Measurements from ENCODE around the gene ZNF436. TPM values are rescaled to one million over a fixed set of nuclear protein-coding genes. Genes with fewer than 3 reads are reported as not detected.
"Not testable (repeated sequence)": the region's sequence is repeated elsewhere in the genome, so short reads cannot be mapped to it uniquely, and the experiment has no call there.

ZNF436 gene
- total RNA-seq, 2 donors from 2014 or later: 7.1 to 13.9 TPM

GRCh38 chr1:23330846-23331245, 38.8 kb downstream of the ZNF436 start:
- no peak overlapping the region for H3K9ac ChIP-seq (ENCODE audit: low read depth in 2 of 2, low read length in 2 of 2)
- DNase-seq: no peak
- peaks cover 22% of the 10 kb centered on the region for H3K36me3 ChIP-seq
- TF ChIP-seq CTCF (IDR thresholded peaks at IDR 0.05): no peak
- H3K4me1 ChIP-seq: no peaks in the 10 kb centered on the region
- H3K27me3 ChIP-seq: no peaks in the 10 kb centered on the region
- H3K4me3 ChIP-seq: no peak overlapping the region
- no peak overlapping the region for H3K27ac ChIP-seq
- intact Hi-C loops (cut with DNase I): no loop called here
- no peaks in the 10 kb centered on the region for H3K9me3 ChIP-seq

GRCh38 chr1:23325393-23325792, 44.2 kb downstream of the ZNF436 start:
- Histone ChIP-seq H3K4me3 (no peak overlapping the region), H3K9me3 (no peaks in the 10 kb centered on the region), H3K27me3 (no peaks in the 10 kb centered on the region), H3K27ac (no peak overlapping the region), H3K36me3 (peaks cover 6% of the 10 kb centered on the region), H3K4me1 (no peaks in the 10 kb centered on the region), H3K9ac (ENCODE audit: low read depth in 2 of 2, low read length in 2 of 2) (no peak overlapping the region)
- DNase-seq: no peak
- no peak for TF ChIP-seq CTCF (IDR thresholded peaks at IDR 0.05)
- intact Hi-C loops (cut with DNase I): no loop called here

- H3K9me3 ChIP-seq: no peaks in the 10 kb centered on the region
- H3K36me3 ChIP-seq: peaks cover 6% of the 10 kb centered on the region
- H3K4me1 ChIP-seq: no peaks in the 10 kb centered on the region
- H3K9ac ChIP-seq (ENCODE audit: low read depth in 2 of 2, low read length in 2 of 2): no peak overlapping the region
- no peak overlapping the region for H3K27ac ChIP-seq
- intact Hi-C loops (cut with DNase I): no loop called here
- no peak overlapping the region for H3K4me3 ChIP-seq
- DNase-seq: no peak
- no peaks in the 10 kb centered on the region for H3K27me3 ChIP-seq
- no peak for TF ChIP-seq CTCF (IDR thresholded peaks at IDR 0.05)
Observed at GRCh38 chr1:23322770-23323169, 46.9 kb downstream of the ZNF436 start.

DNA sequence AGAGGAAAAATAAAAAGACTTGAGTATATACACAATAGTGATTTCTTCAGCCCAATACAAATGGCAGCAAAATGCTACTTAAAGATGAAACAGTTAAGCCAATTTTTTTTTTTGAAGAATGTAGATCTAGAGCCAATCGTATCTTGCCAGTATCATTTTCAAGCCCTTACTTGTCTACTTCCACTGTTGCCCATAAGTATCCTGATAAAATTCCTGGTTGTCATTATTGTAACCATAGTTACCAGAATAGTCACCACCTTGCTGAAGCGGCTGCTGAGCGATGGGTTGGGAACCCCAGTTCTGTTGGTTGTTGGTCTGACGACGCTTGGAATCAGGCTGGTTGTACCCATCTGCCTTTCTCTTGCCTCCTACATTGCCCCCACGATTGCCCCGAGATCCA, 59.4 kb downstream of the ZNF436 start:
- peaks cover 21% of the 10 kb centered on the region for H3K36me3 ChIP-seq
- H3K9ac ChIP-seq (ENCODE audit: low read depth in 2 of 2, low read length in 2 of 2); H3K4me1 ChIP-seq; intact Hi-C loops (cut with DNase I); DNase-seq; H3K9me3 ChIP-seq; H3K27me3 ChIP-seq; H3K4me3 ChIP-seq; H3K27ac ChIP-seq: not testable (repeated sequence)

Other genes starting within 250 kb of the ZNF436 start
- 10 to 100 TPM; 42.4 to 50.4 TPM for gene LUZP1, start 201.0 kb downstream of the ZNF436 start, total RNA-seq
- under 1 TPM; 0.27 to 0.42 TPM for gene HTR1D, start 152.3 kb downstream of the ZNF436 start, total RNA-seq
- 100 to 1,000 TPM; 103 to 165 TPM for gene HNRNPR, start 25.6 kb downstream of the ZNF436 start, total RNA-seq
- 100 to 1,000 TPM; 128 to 133 TPM for gene TCEA3, start 54.9 kb upstream of the ZNF436 start, total RNA-seq
- 10 to 100 TPM; 22.9 to 27.3 TPM for gene ASAP3, start 114.3 kb upstream of the ZNF436 start, total RNA-seq
- 10 to 100 TPM in 1 of 2 donors, 1 to 10 TPM in 1; 8.2 to 32.9 TPM for gene E2F2, start 161.4 kb upstream of the ZNF436 start, total RNA-seq
- gene ID3, start 189.7 kb upstream of the ZNF436 start, total RNA-seq: 100 to 1,000 TPM; 106 to 221 TPM

All from colonic mucosa (tissue), 4 donors.